Femur (tissue), 1 donor: Measurements from ENCODE around the gene MCF2L2.

Source experiments
- DNase-seq: peaks from one replicate; pipeline ENCODE4 v3.0.0-alpha.2; 2017

MCF2L2 gene

DNA sequence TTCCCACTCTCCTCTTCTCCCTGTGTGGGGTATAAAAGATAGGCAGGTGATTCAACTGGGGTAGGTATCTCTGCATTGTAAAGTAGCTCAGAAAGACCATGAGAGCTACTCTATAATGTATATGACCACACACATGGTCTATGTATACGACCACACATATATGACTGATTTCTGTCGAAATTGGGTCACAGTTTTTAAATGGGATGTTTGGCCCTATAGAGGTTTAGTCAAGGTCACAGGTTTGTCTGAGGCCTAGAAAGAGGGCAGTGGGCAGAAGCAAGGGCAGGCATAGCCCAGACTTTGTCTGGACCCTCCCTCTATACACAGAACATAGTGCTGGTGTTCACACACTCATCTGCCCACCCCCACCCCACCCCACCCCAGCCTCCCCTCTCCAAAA lies 270.3 kb downstream of the MCF2L2 start:
- DNase-seq = no peak

DNA sequence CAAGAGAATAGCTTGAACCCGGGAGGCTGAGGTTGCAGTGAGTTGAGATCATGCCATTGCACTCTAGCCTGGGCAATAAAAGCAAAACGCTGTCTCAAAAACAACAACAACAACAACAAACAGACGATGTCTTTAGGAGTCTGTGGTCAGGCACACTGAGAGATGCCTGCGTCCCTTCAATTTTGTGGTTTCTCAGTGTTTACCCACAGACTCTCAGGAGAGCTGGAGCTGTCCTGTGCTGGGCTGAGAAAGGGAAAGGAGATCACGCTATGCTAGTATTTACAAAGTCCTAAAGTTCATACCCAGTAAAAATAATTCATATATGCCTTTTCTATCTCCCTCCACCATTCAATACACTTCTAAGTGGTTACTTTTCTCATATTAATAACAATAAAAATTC lies 272.2 kb downstream of the MCF2L2 start:
- DNase-seq = no peak

DNA sequence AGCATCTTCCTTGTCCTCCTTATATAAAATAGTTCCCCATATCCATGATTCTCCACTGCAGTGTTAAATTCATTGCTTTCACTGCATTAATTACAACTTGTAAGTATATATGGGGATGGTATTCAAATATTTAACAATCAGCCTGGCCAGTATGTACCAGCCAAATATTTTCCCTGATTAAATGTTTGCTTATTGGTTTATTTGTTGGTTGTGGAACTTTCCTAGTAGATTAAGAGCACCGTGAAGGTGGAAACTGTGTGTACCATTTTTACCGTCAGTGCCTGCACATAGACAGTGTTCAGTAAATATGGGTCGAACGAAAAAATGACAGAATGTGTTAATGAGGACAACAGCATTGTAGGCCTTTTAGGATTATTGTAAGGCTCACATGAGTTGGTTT lies 272.9 kb downstream of the MCF2L2 start:
- DNase-seq = no peak

GRCh38 chr3:183153210-183153950 lies 275.0 kb downstream of the MCF2L2 start:
- no peak for DNase-seq

DNA sequence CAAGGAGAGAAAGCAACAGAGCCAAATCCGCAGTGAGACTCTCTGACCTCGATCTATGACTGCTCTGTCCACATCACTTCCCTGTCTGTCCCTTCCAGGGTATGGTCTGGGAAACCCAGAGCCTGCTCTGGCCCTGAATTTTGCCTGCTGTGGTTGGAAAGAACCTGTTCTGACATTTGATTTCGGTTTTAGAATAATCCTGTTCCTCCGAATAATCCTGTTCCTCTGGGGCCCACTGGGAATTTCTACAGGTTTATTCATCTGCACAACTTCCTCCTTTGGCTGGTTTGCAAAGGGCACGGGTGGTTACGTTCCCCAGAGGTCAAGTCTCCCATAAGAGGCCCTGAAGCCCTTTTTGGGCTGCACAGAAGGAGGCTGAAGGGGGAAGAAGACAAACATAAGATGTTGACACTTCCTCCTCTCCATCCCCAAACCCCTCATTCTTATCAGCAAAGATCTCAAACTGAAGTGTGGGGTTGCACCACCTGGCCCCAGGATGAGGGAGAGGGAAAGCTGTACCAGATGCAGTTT lies 276.5 kb downstream of the MCF2L2 start:
- no peak for DNase-seq

DNA sequence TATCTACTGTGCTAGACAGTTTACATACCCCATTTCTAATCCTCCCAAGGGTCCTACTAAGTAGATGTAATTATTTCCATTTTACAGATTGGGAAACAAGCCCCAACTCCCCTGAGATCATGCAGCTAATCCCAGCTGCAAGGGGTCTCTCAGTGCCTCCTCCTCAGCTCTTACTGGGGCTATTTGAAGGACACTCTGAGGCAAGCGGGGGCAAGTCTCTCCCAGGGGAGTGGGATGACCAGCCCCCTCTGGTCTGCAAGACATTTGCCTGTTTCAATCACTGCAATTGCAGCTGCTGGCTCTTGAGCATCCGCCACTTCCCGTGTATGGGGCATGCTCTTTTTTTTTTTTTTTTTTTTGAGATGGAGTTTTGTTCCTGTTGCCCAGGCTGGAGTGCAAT lies 277.3 kb downstream of the MCF2L2 start:
- no peak for DNase-seq

GRCh38 chr3:183149915-183150750 lies 278.3 kb downstream of the MCF2L2 start:
- DNase-seq = no peak

DNA sequence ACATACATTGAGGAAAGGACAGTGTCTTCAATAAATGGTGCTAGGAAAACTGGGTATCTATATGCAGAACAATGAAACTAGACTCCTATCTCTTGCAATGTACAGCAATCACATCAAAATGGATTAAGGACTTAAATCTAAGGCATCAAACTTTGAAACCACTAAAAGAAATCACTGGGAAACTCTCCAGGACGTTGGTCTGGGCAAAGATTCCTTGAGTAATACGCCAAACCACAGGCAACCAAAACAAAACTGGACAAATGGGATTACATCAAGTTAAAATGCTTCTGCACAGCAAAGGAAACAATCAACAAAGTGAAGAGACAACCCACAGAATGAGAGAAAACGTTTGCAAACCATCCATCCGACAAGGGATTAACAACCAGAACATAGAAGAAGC lies 280.4 kb downstream of the MCF2L2 start:
- no peak for DNase-seq

DNA sequence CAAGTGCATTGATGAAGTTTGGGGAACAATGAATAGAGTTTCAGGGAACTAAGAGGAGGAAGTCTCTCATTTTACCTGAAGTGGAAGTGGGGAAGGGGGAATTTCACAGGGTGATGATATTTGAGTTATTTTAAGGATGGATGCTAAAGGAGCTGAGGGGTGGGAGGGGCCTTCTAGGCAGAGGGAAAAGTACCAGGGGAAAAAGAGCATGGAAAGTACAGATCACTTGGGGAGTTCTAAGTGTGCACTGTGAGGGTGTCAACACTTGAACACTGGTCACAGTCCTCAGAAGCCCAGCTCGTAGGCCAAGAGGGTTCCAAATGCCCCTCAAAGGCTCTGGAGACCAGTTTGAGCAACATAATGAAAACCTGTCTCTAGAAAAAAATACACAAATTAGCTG lies 284.1 kb downstream of the MCF2L2 start:
- no peak for DNase-seq

GRCh38 chr3:183142199-183142598 lies 286.2 kb downstream of the MCF2L2 start:
- DNase-seq = no peak

- no peak for DNase-seq
These were observed 293.6 kb downstream of the MCF2L2 start for GRCh38 chr3:183134844-183135243.

GRCh38 chr3:183132409-183132808 lies 296.0 kb downstream of the MCF2L2 start:
- no peak for DNase-seq

- no peak for DNase-seq
These were observed 296.7 kb downstream of the MCF2L2 start for GRCh38 chr3:183131735-183132134.

- DNase-seq = no peak
These were observed 297.2 kb downstream of the MCF2L2 start for GRCh38 chr3:183131186-183131725.

DNA sequence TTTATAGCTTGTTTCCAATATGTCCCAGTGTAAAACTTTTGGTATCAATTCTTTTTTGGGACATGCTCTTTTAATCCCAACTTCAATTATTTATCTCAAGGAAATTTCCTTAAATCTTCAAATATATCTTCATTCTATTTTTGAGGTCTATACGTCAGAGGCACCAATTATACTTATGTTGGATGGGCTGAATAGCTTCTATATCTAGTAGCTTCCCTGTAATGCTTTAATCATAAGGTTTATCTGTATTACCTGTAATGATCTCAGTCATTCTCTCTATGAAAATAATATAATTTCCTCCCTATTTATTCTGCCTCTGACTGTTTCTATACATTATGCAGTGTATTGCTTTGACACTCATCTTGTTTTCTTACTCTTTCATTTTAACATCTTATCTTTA lies 299.2 kb downstream of the MCF2L2 start:
- DNase-seq = no peak

- no peak for DNase-seq
These were observed 299.7 kb downstream of the MCF2L2 start for GRCh38 chr3:183128709-183129108.
